Mucosa of stomach (tissue), 1 donor: ENCODE results near the gene TMPRSS5.

Source experiments
- H3K27me3 ChIP-seq: one replicate; pipeline ENCODE4 v1.7.0; 2013; ENCODE audit warnings: mild to moderate bottlenecking, low read length; ENCODE audit not compliant: control insufficient read depth, insufficient read depth
- H3K36me3 ChIP-seq: one replicate; pipeline ENCODE4 v1.7.0; 2013; ENCODE audit warnings: low read length; ENCODE audit not compliant: control insufficient read depth, insufficient read depth
- H3K4me1 ChIP-seq: one replicate; pipeline ENCODE4 v1.7.0; 2013; ENCODE audit warnings: mild to moderate bottlenecking, low read length; ENCODE audit not compliant: control insufficient read depth, insufficient read depth
- H3K4me3 ChIP-seq: one replicate; pipeline ENCODE4 v1.7.0; 2013; ENCODE audit warnings: low read length
- H3K9ac ChIP-seq: one replicate; pipeline ENCODE4 v1.7.0; 2013; ENCODE audit warnings: mild to moderate bottlenecking, low read length, moderate library complexity
- H3K9me3 ChIP-seq: one replicate; pipeline ENCODE4 v1.7.0; 2013; ENCODE audit warnings: mild to moderate bottlenecking, low read length, moderate library complexity; ENCODE audit not compliant: control insufficient read depth
- donor health status: Pancreatic carcinoma.

Gene TMPRSS5

GRCh38 chr11:113705871-113706655 is at the start of gene TMPRSS5:
Gene TMPRSS5 (minus strand): TSS chr11:113706308. CDS start chr11:113706224, 84 bp downstream.
- H3K4me3 ChIP-seq: no peak within 1 kb of the TSS
- peaks cover 11% of the 10 kb centered on the region for H3K4me1 ChIP-seq
- no peaks in the 10 kb centered on the region for H3K27me3 ChIP-seq
- no peak within 1 kb of the TSS for H3K9ac ChIP-seq
- no peaks in the 10 kb centered on the region for H3K36me3 ChIP-seq
- H3K9me3 ChIP-seq: no peaks in the 10 kb centered on the region

GRCh38 chr11:113752932-113753331 is 46.8 kb upstream of the TMPRSS5 start:
- Histone ChIP-seq H3K9me3 (no peaks in the 10 kb centered on the region), H3K36me3 (no peaks in the 10 kb centered on the region), H3K4me3 (no peak overlapping the region), H3K9ac (no peak overlapping the region), H3K4me1 (no peaks in the 10 kb centered on the region), H3K27me3 (no peaks in the 10 kb centered on the region)

- H3K36me3 ChIP-seq: peaks cover 6% of the 10 kb centered on the region
- H3K4me3 ChIP-seq: no peak overlapping the region
- H3K27me3 ChIP-seq: no peaks in the 10 kb centered on the region
- no peaks in the 10 kb centered on the region for H3K4me1 ChIP-seq
- H3K9me3 ChIP-seq: no peaks in the 10 kb centered on the region
- H3K9ac ChIP-seq: no peak overlapping the region
Observed at GRCh38 chr11:113736323-113736722, 30.2 kb upstream of the TMPRSS5 start.

GRCh38 chr11:113732092-113732491 is 26.0 kb upstream of the TMPRSS5 start:
- Histone ChIP-seq H3K4me1 (no peaks in the 10 kb centered on the region), H3K27me3 (no peaks in the 10 kb centered on the region), H3K9me3 (no peaks in the 10 kb centered on the region), H3K9ac (no peak overlapping the region), H3K4me3 (no peak overlapping the region), H3K36me3 (peaks cover under 1% of the 10 kb centered on the region)

- Histone ChIP-seq H3K36me3 (no peaks in the 10 kb centered on the region), H3K4me1 (no peaks in the 10 kb centered on the region), H3K4me3 (no peak overlapping the region), H3K9me3 (no peaks in the 10 kb centered on the region), H3K9ac (no peak overlapping the region), H3K27me3 (no peaks in the 10 kb centered on the region)
Observed at GRCh38 chr11:113730887-113731726, 25.0 kb upstream of the TMPRSS5 start.

GRCh38 chr11:113729456-113729855 is 23.3 kb upstream of the TMPRSS5 start:
- H3K4me1 ChIP-seq: peaks cover 7% of the 10 kb centered on the region
- no peak overlapping the region for H3K9ac ChIP-seq
- H3K9me3 ChIP-seq: no peaks in the 10 kb centered on the region
- H3K36me3 ChIP-seq: no peaks in the 10 kb centered on the region
- H3K4me3 ChIP-seq: no peak overlapping the region
- no peaks in the 10 kb centered on the region for H3K27me3 ChIP-seq

GRCh38 chr11:113728814-113729213 is 22.7 kb upstream of the TMPRSS5 start:
- H3K9ac ChIP-seq: no peak overlapping the region
- no peaks in the 10 kb centered on the region for H3K27me3 ChIP-seq
- H3K4me3 ChIP-seq: no peak overlapping the region
- no peaks in the 10 kb centered on the region for H3K9me3 ChIP-seq
- no peaks in the 10 kb centered on the region for H3K36me3 ChIP-seq
- peaks cover 7% of the 10 kb centered on the region for H3K4me1 ChIP-seq

GRCh38 chr11:113725913-113726312 is 19.8 kb upstream of the TMPRSS5 start:
- Histone ChIP-seq H3K9me3 (no peaks in the 10 kb centered on the region), H3K36me3 (no peaks in the 10 kb centered on the region), H3K27me3 (no peaks in the 10 kb centered on the region), H3K9ac (no peak overlapping the region), H3K4me1 (peaks cover 12% of the 10 kb centered on the region), H3K4me3 (no peak overlapping the region)

GRCh38 chr11:113725407-113725806 is 19.3 kb upstream of the TMPRSS5 start:
- Histone ChIP-seq H3K4me1 (peaks cover 12% of the 10 kb centered on the region), H3K4me3 (no peak overlapping the region), H3K27me3 (no peaks in the 10 kb centered on the region), H3K36me3 (no peaks in the 10 kb centered on the region), H3K9ac (no peak overlapping the region), H3K9me3 (no peaks in the 10 kb centered on the region)

GRCh38 chr11:113724778-113725177 is 18.7 kb upstream of the TMPRSS5 start:
- peaks cover 12% of the 10 kb centered on the region for H3K4me1 ChIP-seq
- no peak overlapping the region for H3K4me3 ChIP-seq
- H3K27me3 ChIP-seq: no peaks in the 10 kb centered on the region
- H3K9ac ChIP-seq: no peak overlapping the region
- H3K36me3 ChIP-seq: no peaks in the 10 kb centered on the region
- H3K9me3 ChIP-seq: no peaks in the 10 kb centered on the region

GRCh38 chr11:113723787-113724186 is 17.7 kb upstream of the TMPRSS5 start:
- Histone ChIP-seq H3K9me3 (no peaks in the 10 kb centered on the region), H3K4me1 (peaks cover 12% of the 10 kb centered on the region), H3K36me3 (no peaks in the 10 kb centered on the region), H3K4me3 (no peak overlapping the region), H3K27me3 (no peaks in the 10 kb centered on the region), H3K9ac (no peak overlapping the region)

GRCh38 chr11:113722934-113723333 is 16.8 kb upstream of the TMPRSS5 start:
- H3K9ac ChIP-seq: no peak overlapping the region
- H3K27me3 ChIP-seq: no peaks in the 10 kb centered on the region
- peaks cover 12% of the 10 kb centered on the region for H3K4me1 ChIP-seq
- no peak overlapping the region for H3K4me3 ChIP-seq
- H3K36me3 ChIP-seq: no peaks in the 10 kb centered on the region
- no peaks in the 10 kb centered on the region for H3K9me3 ChIP-seq
